Stimulated activated CD8-positive, alpha-beta memory T cell treated with anti-CD3 and anti-CD28 coated beads, Interleukin-15, amount 100 ng/mL, for 4 hours (primary cell): ENCODE measurements around the gene ARHGAP28.

ENCODE experiments used
- DNase-seq, 2 donors: peaks; one replicate each; pipeline ENCODE4 v3.0.0-alpha.2; 2020; ENCODE audit warnings: low read depth in 2 of 2

The ARHGAP28 gene

GRCh38 chr18:6733758-6734157 lies 4.2 kb downstream of the ARHGAP28 start:
- DNase-seq = no peak

DNA sequence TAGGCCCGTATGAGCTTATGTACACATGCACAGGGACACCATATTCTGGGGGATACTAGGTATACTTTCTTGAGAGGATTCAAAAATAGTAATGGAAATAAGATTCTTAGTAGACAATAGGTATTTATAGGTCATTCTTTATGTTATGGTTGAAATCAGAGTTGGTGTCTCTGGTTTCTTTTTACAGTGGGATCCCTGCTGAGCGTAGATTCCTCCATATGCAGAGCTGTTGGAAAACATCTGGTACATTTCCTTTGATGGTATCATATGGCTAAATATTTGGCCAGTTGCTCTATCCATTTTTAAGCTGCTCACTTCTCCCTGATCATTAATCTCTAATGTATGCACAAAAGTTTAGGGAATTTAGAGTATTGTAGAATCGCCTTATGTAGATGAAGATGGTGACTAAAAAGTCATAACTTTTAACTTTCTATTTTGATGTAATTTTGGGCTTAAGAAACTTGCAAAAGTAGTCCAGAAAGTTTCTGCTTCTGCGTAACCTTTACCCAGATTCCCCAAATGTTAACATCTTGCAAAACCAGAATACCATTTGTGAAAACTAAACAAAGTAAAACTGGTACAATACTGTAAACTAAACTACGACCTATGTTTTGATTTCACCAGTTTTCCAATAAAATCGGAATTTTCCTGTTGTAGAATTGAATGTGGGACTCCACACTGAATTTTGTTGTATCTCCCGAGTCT lies 5.4 kb downstream of the ARHGAP28 start:
- no peak for DNase-seq

GRCh38 chr18:6737833-6738232 lies 8.3 kb downstream of the ARHGAP28 start:
- no peak for DNase-seq

- no peak for DNase-seq
Observed at GRCh38 chr18:6738622-6739021, 9.1 kb downstream of the ARHGAP28 start.

GRCh38 chr18:6741232-6741663 lies 11.7 kb downstream of the ARHGAP28 start:
- DNase-seq = no peak

- no peak for DNase-seq
Observed at GRCh38 chr18:6741786-6742185, 12.3 kb downstream of the ARHGAP28 start.

DNA sequence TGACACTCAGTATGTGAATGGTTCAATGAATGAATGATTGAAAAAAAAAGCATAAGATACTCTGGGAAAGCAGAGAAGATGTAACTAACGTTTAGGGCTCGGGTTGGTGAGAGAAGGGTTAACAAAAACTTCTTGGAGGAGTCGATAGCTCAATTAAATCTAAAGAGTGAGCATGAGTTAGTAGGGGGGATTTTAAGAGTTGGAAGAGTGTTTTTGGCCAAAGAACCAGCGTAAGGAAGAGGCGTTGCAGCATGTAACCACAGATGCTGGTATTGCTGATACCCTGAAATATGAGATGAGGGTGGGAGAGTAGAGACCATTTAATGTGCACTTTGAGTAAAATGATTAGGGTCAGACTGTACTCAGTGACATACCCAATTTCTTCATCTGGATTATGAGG lies 14.5 kb downstream of the ARHGAP28 start:
- DNase-seq = no peak

DNA sequence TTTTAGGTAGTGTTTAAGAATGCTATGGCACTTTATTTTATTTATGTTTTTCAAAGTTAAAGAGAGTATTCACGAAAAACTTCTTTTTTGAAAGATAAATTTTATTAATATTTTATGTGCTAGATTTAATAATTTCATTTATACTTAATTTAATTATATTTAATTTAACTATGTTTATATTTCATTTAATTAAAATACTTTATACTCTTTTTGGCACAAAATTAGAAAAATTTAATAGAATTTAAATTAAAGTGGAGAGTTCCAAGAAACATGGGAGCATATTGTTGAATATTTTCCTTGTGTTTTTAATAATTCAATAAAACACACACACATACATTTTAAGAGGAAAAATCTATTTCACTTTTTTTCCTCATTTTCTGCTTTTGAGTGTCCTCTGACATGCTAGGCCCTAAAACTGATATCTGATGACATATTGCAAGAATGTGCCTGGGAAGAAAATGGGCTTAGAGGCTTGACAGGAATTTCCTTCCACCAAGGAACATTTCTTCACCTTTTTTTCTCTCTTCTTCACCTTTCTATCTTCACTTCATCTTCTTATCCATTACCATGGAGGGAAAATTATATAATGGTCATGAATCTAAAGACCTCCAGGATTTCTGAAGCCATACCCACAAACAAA lies 15.4 kb downstream of the ARHGAP28 start:
- DNase-seq = no peak

DNA sequence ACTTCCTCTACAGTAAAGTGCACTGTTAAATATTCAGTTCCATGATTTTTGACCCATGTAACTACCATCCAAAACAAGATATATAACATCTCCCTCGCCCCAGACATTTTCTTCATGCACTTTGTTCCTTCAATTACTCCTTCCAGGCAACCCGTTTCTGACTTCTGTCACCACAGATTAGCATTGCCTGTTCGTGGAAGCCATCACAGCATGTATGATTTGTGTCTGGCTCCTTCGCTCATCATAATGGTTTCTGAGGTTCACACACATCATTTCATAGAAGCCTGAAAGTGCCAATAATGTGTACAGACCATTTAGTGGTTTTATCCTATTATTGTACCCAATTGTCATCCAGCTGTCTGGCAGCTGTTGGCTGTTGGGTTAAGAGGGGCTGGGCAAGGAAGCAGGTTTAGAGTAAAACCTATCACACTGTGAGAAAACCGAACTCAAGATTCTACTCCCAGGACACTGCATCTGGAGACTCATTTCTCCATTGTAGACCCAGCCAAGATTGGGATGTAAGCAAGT lies 16.1 kb downstream of the ARHGAP28 start:
- no peak for DNase-seq

DNA sequence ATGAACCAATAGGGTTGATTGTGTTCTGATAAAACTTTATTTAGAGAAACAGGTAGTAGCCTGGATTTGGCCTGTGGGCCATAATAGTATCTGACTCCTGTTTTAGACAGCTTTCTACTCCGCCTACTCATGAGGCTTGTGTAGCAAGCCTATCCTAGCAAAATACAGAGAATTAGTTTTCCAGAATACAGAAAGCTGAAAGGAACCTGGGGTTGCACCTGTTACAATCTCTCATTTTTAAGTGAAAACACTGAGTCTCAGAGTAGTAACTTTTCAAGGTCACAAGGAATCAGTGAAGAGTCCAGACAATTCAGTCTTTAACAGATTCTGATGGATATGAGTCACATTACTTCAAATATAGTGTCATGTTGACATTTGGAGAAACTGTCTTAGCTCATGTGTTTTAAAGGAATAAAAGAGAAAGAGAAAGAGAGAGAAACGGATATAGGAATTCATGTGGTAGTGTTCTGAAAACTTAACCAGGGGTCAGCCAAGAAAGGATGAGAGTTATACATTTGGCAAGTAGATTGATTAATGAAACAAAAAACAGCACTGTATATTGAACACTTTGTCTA lies 17.0 kb downstream of the ARHGAP28 start:
- no peak for DNase-seq

DNA sequence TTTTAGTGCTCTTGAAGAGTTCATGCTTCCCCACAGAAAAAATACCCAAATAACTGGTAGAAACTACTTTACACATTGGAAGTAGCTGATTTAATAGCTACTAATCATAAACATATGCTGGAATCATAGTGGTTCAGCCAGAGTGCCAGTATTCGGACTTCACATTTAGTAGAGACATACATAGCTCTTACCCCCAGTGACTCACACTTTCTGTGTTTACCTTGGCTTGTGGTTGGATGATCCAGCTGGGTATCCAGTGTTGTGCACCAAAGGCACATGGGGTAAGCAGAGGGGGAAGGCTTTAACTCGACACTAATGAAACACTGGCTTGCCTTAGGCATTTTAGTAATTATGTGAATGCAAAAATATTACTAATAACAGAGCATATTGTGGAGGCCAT lies 18.1 kb downstream of the ARHGAP28 start:
- DNase-seq = no peak

DNA sequence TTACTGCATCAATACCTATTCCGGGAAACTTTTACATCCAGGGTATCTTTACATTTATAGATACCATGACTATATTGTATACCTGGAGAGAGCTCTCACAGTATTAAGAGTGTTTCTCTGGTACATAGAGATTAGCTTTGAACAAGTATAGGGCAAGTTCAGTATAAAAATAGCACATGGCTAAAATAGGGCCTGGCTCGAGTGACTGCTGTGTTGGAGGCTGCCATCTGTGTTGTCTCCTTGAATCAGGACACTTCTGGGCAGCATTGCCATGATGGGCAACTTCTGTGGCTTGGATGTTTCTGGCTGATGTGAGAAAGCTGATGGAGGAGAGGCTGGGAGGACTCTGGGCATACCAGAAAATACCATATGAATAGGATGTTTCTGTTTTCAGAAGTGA lies 18.7 kb downstream of the ARHGAP28 start:
- no peak for DNase-seq

GRCh38 chr18:6750411-6750810 lies 20.9 kb downstream of the ARHGAP28 start:
- no peak for DNase-seq

GRCh38 chr18:6751222-6751621 lies 21.7 kb downstream of the ARHGAP28 start:
- DNase-seq = no peak

DNA sequence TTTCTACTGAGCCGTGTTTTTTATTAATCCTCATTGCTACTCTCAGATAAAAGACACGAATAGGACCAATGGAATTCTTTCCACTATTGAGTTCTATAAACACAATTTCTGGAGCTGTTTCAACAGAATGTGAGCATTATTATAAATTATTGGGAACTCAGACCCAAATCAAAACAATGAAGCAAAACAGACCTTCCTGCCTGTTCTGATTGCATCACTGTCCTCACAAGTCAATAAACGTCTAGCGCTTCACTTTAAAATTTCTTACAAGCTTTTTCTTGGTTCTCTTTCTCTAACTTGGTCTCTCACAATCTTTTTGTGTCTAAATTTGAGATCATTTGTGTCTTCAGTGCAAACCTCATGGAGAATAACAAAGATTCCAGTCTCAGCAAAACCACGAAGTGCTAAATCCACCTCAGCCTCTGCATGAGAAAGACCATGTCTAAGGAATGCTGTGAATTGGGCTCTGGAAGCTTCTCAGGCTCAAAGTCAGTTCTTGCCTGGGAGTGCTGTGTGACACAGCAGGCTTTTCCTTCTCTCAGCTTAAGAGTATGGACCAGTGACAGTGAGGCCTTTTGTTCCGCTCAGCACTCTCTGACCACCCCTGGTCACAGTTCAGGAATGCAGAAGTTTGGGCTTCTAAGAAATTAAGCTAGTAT lies 22.8 kb downstream of the ARHGAP28 start:
- no peak for DNase-seq

DNA sequence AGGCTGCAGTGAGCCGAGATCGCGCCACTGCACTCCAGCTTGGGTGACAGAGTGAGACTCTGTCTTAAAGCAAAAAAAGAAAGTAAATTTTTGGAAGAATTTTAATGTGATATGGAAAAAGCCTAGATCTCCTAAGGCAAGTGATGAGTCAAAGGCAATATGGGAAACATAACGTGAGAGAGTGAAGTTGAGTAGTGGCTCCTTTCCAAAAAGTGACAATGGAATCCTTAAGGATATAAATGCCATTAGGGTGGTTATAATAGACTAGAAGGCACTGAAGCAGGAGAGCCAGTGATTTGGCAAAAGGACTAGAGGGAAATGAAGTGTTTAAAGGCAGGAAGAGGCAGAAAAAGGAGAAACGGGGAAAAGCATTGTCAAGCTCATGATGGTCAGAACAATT lies 25.6 kb downstream of the ARHGAP28 start:
- DNase-seq = no peak

- DNase-seq = no peak
Observed at GRCh38 chr18:6757931-6758330, 28.4 kb downstream of the ARHGAP28 start.

GRCh38 chr18:6759579-6759978 lies 30.1 kb downstream of the ARHGAP28 start:
- DNase-seq = no peak

DNA sequence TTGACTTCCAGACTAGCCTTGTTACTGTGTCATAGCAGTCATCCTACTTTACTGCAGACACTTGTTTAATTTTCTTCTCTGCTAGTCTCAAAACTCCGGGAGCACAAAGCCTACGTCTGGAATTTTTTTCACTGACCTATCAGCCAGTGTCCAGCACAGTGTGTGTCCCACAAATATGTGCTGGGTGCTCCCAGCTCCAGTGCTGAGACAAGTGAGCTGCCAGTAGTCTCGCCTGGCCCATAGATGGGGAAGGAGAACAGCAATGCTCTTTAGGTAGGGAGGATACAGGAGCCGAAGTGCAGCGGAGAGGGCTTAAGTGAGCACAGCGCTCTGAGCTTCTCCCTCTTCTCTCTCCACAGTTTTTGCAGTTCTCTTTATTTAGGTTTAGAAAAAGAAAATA lies 34.0 kb downstream of the ARHGAP28 start:
- no peak for DNase-seq

- no peak for DNase-seq
Observed at GRCh38 chr18:6764382-6764781, 34.9 kb downstream of the ARHGAP28 start.

DNA sequence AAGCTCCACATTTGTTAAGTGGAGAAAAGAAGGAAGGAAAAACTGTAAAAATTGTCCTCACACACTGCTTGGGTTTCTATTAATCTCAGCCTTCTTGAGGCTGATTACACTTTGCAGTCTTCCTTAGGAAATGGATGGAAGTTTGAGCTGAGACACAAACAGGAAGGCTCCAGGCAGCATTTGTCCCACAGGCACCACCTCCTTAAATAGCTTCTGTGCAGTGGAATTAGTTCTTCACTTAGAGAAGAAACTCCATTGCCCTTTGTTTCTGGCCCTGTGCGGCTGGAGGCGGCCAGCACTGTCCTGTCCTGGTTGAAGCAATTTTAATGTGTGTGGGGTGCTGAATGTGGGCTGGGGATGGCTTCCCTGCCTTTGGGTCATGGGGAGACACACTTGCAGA lies 44.3 kb downstream of the ARHGAP28 start:
- no peak for DNase-seq

GRCh38 chr18:6775237-6775636 lies 45.7 kb downstream of the ARHGAP28 start:
- no peak for DNase-seq

DNA sequence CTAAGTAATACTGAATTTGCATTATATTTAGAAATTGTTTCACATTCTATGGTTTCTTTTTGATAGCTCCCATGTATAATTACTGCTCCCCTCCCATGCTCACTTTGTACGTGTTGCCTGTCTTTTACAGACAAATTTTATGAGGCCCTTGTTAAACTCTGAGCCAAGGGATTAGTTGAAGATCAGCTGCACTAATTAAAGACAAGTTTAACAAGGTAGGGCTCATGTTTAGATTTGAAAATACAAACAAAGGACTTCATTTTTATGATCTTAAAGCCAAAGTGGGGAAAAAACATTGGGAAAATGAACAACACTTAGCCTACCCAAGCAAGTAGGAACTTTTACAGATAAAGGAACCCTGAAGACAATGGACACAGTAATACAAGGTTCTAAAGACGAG lies 46.2 kb downstream of the ARHGAP28 start:
- DNase-seq = no peak
